ENCODE measurements around the gene TBX3.

DNA sequence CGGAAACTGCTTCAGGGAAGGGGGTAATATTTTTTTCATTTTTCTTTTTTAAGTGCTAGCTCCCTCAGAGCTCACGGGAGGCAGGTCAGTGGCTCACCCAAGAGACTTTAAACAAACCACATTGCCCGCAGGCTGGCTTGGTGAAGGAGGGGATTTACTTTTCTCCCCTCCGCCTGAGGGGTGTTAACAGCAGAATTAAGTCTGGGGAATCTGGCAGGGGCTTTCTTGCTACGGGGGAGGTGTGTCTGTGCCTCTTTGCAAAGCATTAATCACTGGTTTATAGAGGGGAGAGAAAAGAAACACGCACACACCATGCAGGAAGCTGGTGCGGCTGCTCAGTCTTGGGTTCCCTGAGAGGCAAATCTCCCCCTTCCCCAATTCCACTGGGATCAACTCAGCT lies 26.2 kb upstream of the TBX3 start:
- TF ChIP-seq POLR2A (IDR thresholded peaks at IDR 0.05; ENCODE audit: low read depth, low read length) (no peak), EZH2 (IDR thresholded peaks at IDR 0.05; ENCODE audit: borderline replicate concordance, low read depth, low read length, severe bottlenecking) (no peak)
- TF ChIP-seq, protein P1, sequence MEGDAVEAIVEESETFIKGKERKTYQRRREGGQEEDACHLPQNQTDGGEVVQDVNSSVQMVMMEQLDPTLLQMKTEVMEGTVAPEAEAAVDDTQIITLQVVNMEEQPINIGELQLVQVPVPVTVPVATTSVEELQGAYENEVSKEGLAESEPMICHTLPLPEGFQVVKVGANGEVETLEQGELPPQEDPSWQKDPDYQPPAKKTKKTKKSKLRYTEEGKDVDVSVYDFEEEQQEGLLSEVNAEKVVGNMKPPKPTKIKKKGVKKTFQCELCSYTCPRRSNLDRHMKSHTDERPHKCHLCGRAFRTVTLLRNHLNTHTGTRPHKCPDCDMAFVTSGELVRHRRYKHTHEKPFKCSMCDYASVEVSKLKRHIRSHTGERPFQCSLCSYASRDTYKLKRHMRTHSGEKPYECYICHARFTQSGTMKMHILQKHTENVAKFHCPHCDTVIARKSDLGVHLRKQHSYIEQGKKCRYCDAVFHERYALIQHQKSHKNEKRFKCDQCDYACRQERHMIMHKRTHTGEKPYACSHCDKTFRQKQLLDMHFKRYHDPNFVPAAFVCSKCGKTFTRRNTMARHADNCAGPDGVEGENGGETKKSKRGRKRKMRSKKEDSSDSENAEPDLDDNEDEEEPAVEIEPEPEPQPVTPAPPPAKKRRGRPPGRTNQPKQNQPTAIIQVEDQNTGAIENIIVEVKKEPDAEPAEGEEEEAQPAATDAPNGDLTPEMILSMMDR (IDR thresholded peaks at IDR 0.05; ENCODE audit: extremely low read depth in 1 of 2, insufficient read depth in 1 of 2, low read depth in 1 of 2, low read length in 2 of 2), result no peak

All from endothelial cell of umbilical vein (primary cell).